K562 (cell line): Measurements from ENCODE around the gene TMC1. TPM values are rescaled to one million over a fixed set of nuclear protein-coding genes. Genes with fewer than 3 reads are reported as not detected.

Experiments used
- BRD4 ChIP-seq: fragments of 200-600 bp; sonication (generic); IDR thresholded peaks from 2 replicates; pipeline ENCODE4 v1.6.1; 2017; ENCODE audit warnings: inconsistent platforms
- BRD9 ChIP-seq: fragments of 450-650 bp; IDR thresholded peaks from 2 replicates; pipeline ENCODE4 v1.6.1; 2018; ENCODE audit warnings: low read depth; ENCODE audit not compliant: partially characterized antibody
- ILF3 ChIP-seq: fragments of 450-650 bp; IDR thresholded peaks from 2 replicates; pipeline ENCODE4 v1.6.1; 2018; ENCODE audit warnings: antibody characterized with exemption, mild to moderate bottlenecking, moderate library complexity, borderline replicate concordance
- NCOA6 ChIP-seq: fragments of 450-650 bp; IDR thresholded peaks from 2 replicates; pipeline ENCODE4 v1.6.1; 2017; ENCODE audit warnings: mild to moderate bottlenecking
- POLR2G ChIP-seq: fragments of 200-400 bp; formaldehyde crosslinking; IDR thresholded peaks from 2 replicates; pipeline ENCODE4 v1.6.1; 2017; ENCODE audit warnings: low read depth, mild to moderate bottlenecking, antibody characterized with exemption, low read length, moderate library complexity
- REST ChIP-seq, 2 experiments: fragments of 450-650 bp; formaldehyde crosslinking in 1 of 2; IDR thresholded peaks; 2 replicates each; pipeline versions ENCODE4 v1.4.0 to v1.6.1; 2014 to 2020; ENCODE audit warnings: mild to moderate bottlenecking in 2 of 2, borderline replicate concordance in 1 of 2, low read depth in 1 of 2
- SMAD2 ChIP-seq: fragments of 150-350 bp; IDR thresholded peaks from 2 replicates; pipeline ENCODE4 v1.6.1; 2014; ENCODE audit warnings: low read depth, mild to moderate bottlenecking, low read length
- SPI1 ChIP-seq: IDR thresholded peaks from 2 replicates; pipeline ENCODE4 v1.6.1; 2011; ENCODE audit warnings: low read depth, low read length, control low read depth, borderline replicate concordance
- STAT6 ChIP-seq: sonication (generic); formaldehyde crosslinking; IDR thresholded peaks from 2 replicates; pipeline ENCODE4 v1.8.1; 2023; ENCODE audit warnings: mild to moderate bottlenecking, missing genetic modification reagents
- ZNF311 ChIP-seq: fragments of 250-450 bp; sonication (Bioruptor Pico); IDR thresholded peaks from 2 replicates; pipeline ENCODE4 v1.4.0; 2020; ENCODE audit warnings: mild to moderate bottlenecking, moderate library complexity
- ZNF316 ChIP-seq: fragments of 450-650 bp; IDR thresholded peaks from 2 replicates; pipeline ENCODE4 v1.6.1; 2016
- ZNF398 ChIP-seq: fragments of 250-450 bp; sonication (Bioruptor Pico); IDR thresholded peaks from 2 replicates; pipeline ENCODE4 v1.8.0; 2021; ENCODE audit warnings: moderate library complexity, mild to moderate bottlenecking, inconsistent platforms
- polyA plus RNA-seq, 8 experiments: library from polyadenylated mRNA; depleted of rRNA in 4 of 8; stranded (reverse) in 5 of 8; unstranded in 3 of 8; fragments of >200 nt; fragmentation: Nextera tagmentation in 2 of 8; fragmentation: Illumina TruSeq in 1 of 8; extraction: Ambion mirVana in 2 of 8; extraction: Trizol in 1 of 8; gene quantifications; 2 replicates each; pipeline versions ENCODE4 v1.2.1 to v1.2.3, GENCODE V29; 2011 to 2014; ENCODE audit warnings: inconsistent platforms in 1 of 8, missing spikeins in 1 of 8
- total RNA-seq, 7 experiments: library from RNA; depleted of rRNA in 6 of 7; stranded (reverse); fragments of >200 nt in 6 of 7; fragmentation: Illumina TruSeq in 2 of 7; extraction: Trizol in 2 of 7; gene quantifications; 2 replicates each; pipeline versions ENCODE4 v1.2.1 to v1.2.3, GENCODE V29; 2011 to 2021; ENCODE audit warnings: low replicate concordance in 1 of 7

TMC1 gene
- total and polyA plus RNA-seq, 9 of the 15 experiments (the other 6 are each of a cell fraction or from before 2014, with no cell fraction given) = 0.10 to 0.15 TPM; not detected in 7

- TF ChIP-seq REST (IDR thresholded peaks at IDR 0.05; ENCODE audit: borderline replicate concordance) (no peak), REST (CRISPR knock-in tag; IDR thresholded peaks at IDR 0.05; ENCODE audit: low read depth) (no peak), SPI1 (no peak), ZNF311 (CRISPR knock-in tag) (no peak), BRD4 (no peak), ZNF398 (CRISPR knock-in tag) (no peak), ILF3 (no peak), POLR2G (no peak), ZNF316 (peak; percentile 84), SMAD2 (no peak), STAT6 (CRISPR knock-in tag) (no peak), NCOA6 (no peak), BRD9 (no peak)
Observed at GRCh38 chr9:72599874-72600534, 78.6 kb downstream of the TMC1 start (continued).
